Neural cell (in vitro differentiated cells): ENCODE results near the gene MRPL50.

Source experiments
- CTCF ChIP-seq: fragments of 450-650 bp; IDR thresholded peaks from 2 replicates; pipeline ENCODE4 v1.5.1; 2014; ENCODE audit warnings: antibody characterized with exemption, mild to moderate bottlenecking, moderate library complexity; ENCODE audit not compliant: poor library complexity, severe bottlenecking
- EP300 ChIP-seq: fragments of 450-650 bp; conservative IDR thresholded peaks from 2 replicates; pipeline ENCODE4 v1.6.1; 2014; ENCODE audit warnings: antibody characterized with exemption, mild to moderate bottlenecking, moderate library complexity; ENCODE audit not compliant: poor library complexity, severe bottlenecking
- EZH2 ChIP-seq: fragments of 200-600, 300-800 bp; shearing (Covaris generic), sonication (generic); IDR thresholded peaks from 2 replicates; pipeline ENCODE4 v1.6.1; 2014; ENCODE audit warnings: antibody characterized with exemption, low read length, borderline replicate concordance, mild to moderate bottlenecking; ENCODE audit not compliant: insufficient read depth, poor library complexity, severe bottlenecking
- MXI1 ChIP-seq: fragments of 450-650 bp; conservative IDR thresholded peaks from 2 replicates; pipeline ENCODE4 v1.6.1; 2014; ENCODE audit warnings: antibody characterized with exemption, mild to moderate bottlenecking; ENCODE audit not compliant: poor library complexity, severe bottlenecking
- POLR2AphosphoS5 ChIP-seq: IDR thresholded peaks from 2 replicates; pipeline ENCODE4 v1.6.1; 2012
- RAD21 ChIP-seq: fragments of 450-650 bp; conservative IDR thresholded peaks from 2 replicates; pipeline ENCODE4 v1.6.1; 2014; ENCODE audit warnings: antibody characterized with exemption, mild to moderate bottlenecking, moderate library complexity
- REST ChIP-seq: IDR thresholded peaks from 2 replicates; pipeline ENCODE4 v1.6.1; 2012; ENCODE audit warnings: borderline replicate concordance
- SMC3 ChIP-seq: fragments of 450-650 bp; conservative IDR thresholded peaks from 2 replicates; pipeline ENCODE4 v1.6.1; 2014; ENCODE audit warnings: antibody characterized with exemption, mild to moderate bottlenecking, moderate library complexity; ENCODE audit not compliant: poor library complexity
- TAF1 ChIP-seq: IDR thresholded peaks from 2 replicates; pipeline ENCODE4 v1.6.1; 2012; ENCODE audit warnings: low read depth

- TF ChIP-seq REST: no peak
- TF ChIP-seq RAD21: no peak
- no peak for TF ChIP-seq CTCF
- no peak for TF ChIP-seq SMC3
- no peak for TF ChIP-seq EP300
- TF ChIP-seq POLR2AphosphoS5: no peak
- no peak for TF ChIP-seq TAF1
- TF ChIP-seq MXI1: no peak
- TF ChIP-seq EZH2: no peak
These were observed 42.4 kb upstream of the MRPL50 start for GRCh38 chr9:101440714-101441230.
